ENCODE data around the gene APH1A. TPM values are rescaled to one million over a fixed set of nuclear protein-coding genes. Genes with fewer than 3 reads are reported as not detected.

The APH1A gene
- total and polyA plus RNA-seq, 2 of the 13 experiments (the other 11 are each of a cell fraction or from before 2014, with no cell fraction given): 114 to 130 TPM

DNA sequence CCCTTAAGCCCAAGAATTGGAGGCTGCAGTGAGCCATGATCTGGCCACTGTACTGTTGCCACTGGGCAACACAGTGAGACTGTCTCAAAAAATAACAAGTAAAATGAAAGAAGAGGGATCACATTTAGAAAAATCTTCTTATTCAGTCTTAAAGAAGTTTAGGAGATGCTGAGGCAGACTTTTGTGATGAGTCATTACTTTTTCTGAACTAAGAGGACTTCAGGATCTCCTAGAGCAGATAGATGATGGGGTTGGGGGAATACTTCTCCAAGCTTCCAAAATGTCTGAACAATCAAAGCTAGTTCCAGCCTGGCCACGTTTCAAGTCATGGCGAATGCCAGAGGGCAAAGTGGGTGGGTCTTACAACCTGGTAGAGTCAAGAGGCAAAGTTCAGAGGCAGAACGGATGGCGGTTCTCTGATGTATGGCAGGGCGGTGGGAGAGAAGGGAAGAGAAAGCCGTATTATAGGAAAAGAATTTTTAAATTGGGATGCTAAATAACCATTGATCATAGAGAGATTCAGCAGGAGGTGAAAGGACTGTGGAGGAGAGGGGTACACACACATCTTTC, 11.4 kb upstream of the APH1A start (continued):
- TF ChIP-seq, protein P1, sequence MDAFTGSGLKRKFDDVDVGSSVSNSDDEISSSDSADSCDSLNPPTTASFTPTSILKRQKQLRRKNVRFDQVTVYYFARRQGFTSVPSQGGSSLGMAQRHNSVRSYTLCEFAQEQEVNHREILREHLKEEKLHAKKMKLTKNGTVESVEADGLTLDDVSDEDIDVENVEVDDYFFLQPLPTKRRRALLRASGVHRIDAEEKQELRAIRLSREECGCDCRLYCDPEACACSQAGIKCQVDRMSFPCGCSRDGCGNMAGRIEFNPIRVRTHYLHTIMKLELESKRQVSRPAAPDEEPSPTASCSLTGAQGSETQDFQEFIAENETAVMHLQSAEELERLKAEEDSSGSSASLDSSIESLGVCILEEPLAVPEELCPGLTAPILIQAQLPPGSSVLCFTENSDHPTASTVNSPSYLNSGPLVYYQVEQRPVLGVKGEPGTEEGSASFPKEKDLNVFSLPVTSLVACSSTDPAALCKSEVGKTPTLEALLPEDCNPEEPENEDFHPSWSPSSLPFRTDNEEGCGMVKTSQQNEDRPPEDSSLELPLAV (CRISPR knock-in tag; conservative IDR thresholded peaks at IDR 0.05; ENCODE audit: low read depth): no peak
- TF ChIP-seq, protein P2, sequence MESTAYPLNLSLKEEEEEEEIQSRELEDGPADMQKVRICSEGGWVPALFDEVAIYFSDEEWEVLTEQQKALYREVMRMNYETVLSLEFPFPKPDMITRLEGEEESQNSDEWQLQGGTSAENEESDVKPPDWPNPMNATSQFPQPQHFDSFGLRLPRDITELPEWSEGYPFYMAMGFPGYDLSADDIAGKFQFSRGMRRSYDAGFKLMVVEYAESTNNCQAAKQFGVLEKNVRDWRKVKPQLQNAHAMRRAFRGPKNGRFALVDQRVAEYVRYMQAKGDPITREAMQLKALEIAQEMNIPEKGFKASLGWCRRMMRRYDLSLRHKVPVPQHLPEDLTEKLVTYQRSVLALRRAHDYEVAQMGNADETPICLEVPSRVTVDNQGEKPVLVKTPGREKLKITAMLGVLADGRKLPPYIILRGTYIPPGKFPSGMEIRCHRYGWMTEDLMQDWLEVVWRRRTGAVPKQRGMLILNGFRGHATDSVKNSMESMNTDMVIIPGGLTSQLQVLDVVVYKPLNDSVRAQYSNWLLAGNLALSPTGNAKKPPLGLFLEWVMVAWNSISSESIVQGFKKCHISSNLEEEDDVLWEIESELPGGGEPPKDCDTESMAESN (CRISPR knock-in tag; conservative IDR thresholded peaks at IDR 0.05): no peak
- TF ChIP-seq BRD4 (CRISPR knock-in tag; IDR thresholded peaks at IDR 0.05) (no peak), JARID2 (CRISPR knock-in tag; IDR thresholded peaks at IDR 0.05; ENCODE audit: insufficient replicate concordance) (no peak), CENPX (CRISPR knock-in tag; IDR thresholded peaks at IDR 0.05) (no peak), RFXANK (CRISPR knock-in tag; IDR thresholded peaks at IDR 0.05) (no peak), MZF1 (CRISPR knock-in tag; IDR thresholded peaks at IDR 0.05; ENCODE audit: borderline replicate concordance) (no peak), ZNF589 (CRISPR knock-in tag; conservative IDR thresholded peaks at IDR 0.05) (no peak), RORA (CRISPR knock-in tag; IDR thresholded peaks at IDR 0.05) (no peak), ZNF329 (CRISPR knock-in tag; IDR thresholded peaks at IDR 0.05; ENCODE audit: low read depth) (no peak), KAT8 (CRISPR knock-in tag; IDR thresholded peaks at IDR 0.05) (no peak), ARNT2 (CRISPR knock-in tag; IDR thresholded peaks at IDR 0.05; ENCODE audit: low read depth) (no peak)
- TF ChIP-seq, protein P3, sequence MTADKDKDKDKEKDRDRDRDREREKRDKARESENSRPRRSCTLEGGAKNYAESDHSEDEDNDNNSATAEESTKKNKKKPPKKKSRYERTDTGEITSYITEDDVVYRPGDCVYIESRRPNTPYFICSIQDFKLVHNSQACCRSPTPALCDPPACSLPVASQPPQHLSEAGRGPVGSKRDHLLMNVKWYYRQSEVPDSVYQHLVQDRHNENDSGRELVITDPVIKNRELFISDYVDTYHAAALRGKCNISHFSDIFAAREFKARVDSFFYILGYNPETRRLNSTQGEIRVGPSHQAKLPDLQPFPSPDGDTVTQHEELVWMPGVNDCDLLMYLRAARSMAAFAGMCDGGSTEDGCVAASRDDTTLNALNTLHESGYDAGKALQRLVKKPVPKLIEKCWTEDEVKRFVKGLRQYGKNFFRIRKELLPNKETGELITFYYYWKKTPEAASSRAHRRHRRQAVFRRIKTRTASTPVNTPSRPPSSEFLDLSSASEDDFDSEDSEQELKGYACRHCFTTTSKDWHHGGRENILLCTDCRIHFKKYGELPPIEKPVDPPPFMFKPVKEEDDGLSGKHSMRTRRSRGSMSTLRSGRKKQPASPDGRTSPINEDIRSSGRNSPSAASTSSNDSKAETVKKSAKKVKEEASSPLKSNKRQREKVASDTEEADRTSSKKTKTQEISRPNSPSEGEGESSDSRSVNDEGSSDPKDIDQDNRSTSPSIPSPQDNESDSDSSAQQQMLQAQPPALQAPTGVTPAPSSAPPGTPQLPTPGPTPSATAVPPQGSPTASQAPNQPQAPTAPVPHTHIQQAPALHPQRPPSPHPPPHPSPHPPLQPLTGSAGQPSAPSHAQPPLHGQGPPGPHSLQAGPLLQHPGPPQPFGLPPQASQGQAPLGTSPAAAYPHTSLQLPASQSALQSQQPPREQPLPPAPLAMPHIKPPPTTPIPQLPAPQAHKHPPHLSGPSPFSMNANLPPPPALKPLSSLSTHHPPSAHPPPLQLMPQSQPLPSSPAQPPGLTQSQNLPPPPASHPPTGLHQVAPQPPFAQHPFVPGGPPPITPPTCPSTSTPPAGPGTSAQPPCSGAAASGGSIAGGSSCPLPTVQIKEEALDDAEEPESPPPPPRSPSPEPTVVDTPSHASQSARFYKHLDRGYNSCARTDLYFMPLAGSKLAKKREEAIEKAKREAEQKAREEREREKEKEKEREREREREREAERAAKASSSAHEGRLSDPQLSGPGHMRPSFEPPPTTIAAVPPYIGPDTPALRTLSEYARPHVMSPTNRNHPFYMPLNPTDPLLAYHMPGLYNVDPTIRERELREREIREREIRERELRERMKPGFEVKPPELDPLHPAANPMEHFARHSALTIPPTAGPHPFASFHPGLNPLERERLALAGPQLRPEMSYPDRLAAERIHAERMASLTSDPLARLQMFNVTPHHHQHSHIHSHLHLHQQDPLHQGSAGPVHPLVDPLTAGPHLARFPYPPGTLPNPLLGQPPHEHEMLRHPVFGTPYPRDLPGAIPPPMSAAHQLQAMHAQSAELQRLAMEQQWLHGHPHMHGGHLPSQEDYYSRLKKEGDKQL (CRISPR knock-in tag; IDR thresholded peaks at IDR 0.05; ENCODE audit: low read depth): no peak
- TF ChIP-seq, protein P4, sequence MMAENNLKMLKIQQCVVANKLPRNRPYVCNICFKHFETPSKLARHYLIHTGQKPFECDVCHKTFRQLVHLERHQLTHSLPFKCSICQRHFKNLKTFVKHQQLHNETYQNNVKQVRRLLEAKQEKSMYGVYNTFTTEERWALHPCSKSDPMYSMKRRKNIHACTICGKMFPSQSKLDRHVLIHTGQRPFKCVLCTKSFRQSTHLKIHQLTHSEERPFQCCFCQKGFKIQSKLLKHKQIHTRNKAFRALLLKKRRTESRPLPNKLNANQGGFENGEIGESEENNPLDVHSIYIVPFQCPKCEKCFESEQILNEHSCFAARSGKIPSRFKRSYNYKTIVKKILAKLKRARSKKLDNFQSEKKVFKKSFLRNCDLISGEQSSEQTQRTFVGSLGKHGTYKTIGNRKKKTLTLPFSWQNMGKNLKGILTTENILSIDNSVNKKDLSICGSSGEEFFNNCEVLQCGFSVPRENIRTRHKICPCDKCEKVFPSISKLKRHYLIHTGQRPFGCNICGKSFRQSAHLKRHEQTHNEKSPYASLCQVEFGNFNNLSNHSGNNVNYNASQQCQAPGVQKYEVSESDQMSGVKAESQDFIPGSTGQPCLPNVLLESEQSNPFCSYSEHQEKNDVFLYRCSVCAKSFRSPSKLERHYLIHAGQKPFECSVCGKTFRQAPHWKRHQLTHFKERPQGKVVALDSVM (CRISPR knock-in tag; IDR thresholded peaks at IDR 0.05): no peak
- TF ChIP-seq, protein P5, sequence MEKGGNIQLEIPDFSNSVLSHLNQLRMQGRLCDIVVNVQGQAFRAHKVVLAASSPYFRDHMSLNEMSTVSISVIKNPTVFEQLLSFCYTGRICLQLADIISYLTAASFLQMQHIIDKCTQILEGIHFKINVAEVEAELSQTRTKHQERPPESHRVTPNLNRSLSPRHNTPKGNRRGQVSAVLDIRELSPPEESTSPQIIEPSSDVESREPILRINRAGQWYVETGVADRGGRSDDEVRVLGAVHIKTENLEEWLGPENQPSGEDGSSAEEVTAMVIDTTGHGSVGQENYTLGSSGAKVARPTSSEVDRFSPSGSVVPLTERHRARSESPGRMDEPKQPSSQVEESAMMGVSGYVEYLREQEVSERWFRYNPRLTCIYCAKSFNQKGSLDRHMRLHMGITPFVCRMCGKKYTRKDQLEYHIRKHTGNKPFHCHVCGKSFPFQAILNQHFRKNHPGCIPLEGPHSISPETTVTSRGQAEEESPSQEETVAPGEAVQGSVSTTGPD (CRISPR knock-in tag; IDR thresholded peaks at IDR 0.05): no peak
- TF ChIP-seq, protein P6, sequence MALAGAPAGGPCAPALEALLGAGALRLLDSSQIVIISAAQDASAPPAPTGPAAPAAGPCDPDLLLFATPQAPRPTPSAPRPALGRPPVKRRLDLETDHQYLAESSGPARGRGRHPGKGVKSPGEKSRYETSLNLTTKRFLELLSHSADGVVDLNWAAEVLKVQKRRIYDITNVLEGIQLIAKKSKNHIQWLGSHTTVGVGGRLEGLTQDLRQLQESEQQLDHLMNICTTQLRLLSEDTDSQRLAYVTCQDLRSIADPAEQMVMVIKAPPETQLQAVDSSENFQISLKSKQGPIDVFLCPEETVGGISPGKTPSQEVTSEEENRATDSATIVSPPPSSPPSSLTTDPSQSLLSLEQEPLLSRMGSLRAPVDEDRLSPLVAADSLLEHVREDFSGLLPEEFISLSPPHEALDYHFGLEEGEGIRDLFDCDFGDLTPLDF (CRISPR knock-in tag; IDR thresholded peaks at IDR 0.05): peak; percentile 33; the same call in 1 of the 2 replicates

Data from HepG2 (cell line).